ENCODE results near the gene ADIPOQ.
"Not testable (repeated sequence)": the region's sequence is repeated elsewhere in the genome, so short reads cannot be mapped to it uniquely, and the experiment has no call there.

The ADIPOQ gene

DNA sequence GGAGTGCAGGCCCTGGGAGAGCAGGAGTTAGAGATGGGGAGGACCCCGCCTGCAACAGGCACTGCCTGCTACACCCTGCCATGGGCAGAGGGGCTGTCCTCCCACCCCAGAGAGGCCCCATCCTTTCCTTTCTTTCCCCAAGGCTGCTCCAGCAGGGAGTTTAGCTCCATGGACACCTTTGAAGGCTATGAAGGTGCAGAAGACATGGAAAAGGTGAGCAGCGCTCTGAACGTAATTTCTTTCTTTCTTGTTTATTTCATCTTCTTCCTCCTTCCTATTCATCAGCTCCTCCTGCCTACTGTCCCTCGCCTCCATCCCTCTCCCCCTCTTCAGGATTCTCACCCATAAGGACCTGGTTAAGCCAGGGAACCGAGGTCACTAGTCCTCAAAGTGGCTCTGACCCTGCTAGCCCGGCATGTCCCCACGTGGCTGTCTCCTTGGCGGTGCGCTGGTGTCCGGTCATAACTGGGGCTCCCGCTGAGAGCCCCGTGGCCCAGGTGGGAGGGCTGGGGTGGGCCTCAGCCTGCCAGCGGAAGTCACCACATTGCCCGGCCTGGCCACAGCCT lies 16.0 kb upstream of the ADIPOQ start:
- DNase-seq (ENCODE audit: low spot score) = no peak

DNA sequence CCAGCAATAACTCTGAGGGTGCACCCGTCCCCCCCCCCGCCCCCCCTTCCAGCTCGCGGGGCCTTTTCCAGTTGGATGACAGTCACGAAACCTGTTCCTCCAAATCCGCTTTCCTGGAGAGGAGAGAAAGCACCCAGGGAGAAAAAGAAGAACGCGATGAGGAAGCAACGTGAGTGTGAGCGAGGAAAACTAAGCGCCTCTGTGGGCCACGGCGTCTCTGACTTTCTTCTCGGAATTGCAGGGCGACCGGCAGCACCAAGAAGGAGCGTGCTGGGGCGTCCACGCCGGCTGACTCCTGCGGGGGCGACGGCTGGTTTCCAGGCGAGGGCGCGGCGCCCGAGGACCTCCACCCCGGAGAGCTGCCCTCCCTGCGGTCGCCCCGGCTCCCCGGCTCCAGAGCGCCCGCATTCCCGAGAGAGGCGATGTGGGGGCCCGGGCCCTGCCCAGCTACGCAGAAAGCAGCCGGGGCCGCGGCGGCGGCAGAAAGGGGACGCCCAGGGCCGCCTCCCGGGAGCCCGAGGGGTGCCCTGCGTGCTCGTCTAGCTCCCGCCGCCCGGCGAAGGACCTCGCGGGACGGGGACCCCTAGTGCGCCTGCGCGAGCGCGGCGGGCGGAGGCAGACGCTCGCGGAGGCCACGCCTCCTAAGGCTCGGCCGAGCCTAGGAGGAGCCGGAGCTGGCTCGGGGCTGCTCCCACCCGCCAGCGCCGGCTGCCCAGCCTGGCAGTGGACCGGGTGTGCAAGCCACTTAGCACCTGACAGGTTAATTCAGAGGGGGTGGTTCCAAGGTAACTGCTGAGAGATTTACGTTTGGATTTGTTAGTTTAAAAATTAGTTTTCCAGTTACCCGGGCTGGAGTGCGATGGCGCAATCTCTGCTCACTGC lies 15.3 kb upstream of the ADIPOQ start:
- peak; percentile 89 for DNase-seq (ENCODE audit: low spot score)

DNA sequence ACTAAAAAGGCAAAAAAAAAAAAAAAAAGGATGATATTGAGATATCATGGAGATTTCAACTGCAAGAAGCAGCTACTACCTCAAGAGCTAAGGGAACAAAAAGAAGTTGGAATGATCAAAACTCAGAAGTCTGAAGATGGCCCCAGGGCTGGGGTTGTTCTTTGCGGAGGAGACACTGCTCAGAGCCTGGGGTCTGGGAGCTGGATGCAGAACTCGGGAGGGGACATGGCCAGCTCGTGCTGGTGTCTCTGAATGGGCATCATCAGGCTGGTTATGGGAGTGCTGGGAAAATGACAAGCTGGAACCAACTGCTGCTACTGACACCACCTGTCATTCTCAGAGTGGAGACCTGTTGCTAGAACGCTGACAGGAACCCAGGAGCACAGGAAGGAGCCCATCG lies 14.2 kb upstream of the ADIPOQ start:
- DNase-seq (ENCODE audit: low spot score) = no peak

DNA sequence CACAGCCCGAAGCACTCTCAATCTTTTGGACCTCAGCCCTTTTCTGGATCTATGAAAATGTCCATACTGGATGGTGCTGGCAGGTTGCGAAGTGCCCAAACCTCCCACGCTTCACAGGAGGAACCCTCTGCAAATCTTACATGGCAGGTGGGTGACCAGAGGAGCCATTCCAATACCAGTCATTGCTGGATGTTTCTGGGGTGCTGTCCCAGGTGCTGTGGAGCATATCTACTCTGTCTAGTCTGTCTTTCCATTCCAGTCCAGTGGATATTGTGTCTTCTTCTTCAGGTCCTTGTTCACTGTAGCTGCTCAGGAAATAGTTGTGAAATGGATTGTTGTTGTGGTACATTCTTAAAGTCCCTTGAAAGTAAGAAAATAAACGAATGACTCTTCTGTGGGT lies 10.7 kb upstream of the ADIPOQ start:
- DNase-seq (ENCODE audit: low spot score) = no peak

DNA sequence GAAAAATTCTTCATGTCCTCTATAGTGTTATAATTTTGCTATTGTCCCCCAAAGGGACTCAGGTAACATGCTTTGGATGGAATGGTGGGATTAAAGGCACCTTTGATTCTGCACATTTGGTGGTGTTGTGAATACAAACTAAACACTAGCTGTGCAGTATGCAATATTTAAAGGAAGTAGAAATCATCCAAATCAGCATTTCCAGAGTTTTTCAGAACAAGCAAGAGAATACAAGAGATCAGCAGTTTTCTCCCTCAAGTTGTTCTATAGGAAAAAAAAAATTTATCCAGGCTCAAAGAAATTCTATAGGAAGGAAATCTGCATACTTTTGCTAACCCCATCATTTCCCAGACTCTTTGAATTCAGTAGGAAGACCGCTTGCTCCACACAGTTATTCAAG lies 10.2 kb upstream of the ADIPOQ start:
- no peak for DNase-seq (ENCODE audit: low spot score)

DNA sequence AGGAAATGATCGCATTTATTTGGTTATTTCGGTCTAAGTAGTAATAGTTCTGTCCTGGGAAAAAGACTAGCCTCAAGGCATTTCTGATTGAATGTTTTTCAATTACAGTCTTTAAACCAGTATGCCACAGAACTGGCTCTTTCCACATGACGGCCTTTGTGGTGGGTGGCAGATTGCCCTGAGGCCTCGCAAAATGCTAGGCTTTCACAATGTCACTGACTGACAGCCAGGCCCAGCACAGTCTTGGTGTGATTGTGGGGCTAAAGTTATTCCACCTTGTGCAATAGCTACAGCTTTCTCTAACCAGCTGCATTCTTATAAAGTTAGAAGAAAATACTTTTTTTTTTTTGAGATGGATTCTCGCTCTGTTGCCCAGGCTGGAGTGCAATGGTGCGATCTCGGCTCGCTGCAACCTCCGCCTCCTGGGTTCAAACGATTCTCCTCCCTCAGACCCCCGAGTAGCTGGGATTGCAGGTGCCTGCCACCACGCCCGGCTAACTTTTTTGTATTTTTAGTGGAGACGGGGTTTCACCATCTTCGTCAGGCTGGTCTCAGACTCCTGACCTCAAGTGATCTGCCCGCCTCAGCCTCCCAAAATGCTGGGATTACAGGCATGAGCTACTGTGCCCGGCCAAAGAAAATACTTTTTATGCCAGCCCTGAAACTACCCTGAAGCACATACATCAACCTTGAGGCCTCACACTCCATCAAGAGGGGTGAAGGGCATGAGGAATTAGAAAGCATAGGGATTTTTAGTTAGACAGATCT lies 2.5 kb upstream of the ADIPOQ start:
- no peak for DNase-seq (ENCODE audit: low spot score)

DNA sequence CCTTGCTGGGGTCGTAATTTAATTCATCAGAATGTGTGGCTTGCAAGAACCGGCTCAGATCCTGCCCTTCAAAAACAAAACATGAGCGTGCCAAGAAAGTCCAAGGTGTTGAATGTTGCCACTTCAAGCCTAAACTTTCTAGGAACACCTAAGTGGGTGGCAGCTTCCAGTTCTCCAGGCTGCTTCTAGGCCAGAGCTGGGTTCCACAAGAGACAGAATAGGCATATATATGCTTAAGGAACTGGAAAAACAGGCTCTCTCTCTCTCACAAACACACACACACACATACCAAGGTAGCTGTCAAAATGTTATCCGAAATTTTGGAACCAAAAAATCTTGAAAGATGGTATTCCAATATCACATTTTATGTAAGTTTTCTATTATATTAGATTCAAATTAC lies 890 bp upstream of the ADIPOQ start:
- DNase-seq (ENCODE audit: low spot score) = no peak

DNA sequence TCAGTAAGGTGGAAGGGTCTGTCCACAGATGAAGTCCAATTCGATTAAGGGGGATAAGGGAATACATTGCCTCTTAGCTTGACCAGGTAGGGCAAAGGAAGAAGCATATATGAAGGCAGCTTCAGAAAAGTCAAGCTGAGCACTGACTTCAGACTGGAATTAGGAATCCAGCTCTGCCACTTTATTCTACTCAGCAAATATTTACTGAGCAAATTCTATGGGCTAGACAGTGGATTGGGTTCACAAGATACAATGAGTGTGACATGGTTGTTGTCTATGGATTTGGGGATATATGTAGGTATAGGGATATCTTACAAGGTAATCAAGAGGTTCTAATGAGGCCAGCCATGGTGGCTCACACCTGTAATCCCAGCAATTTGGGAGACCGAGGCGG lies 526 bp downstream of the ADIPOQ start:
- DNase-seq (ENCODE audit: low spot score) = no peak

DNA sequence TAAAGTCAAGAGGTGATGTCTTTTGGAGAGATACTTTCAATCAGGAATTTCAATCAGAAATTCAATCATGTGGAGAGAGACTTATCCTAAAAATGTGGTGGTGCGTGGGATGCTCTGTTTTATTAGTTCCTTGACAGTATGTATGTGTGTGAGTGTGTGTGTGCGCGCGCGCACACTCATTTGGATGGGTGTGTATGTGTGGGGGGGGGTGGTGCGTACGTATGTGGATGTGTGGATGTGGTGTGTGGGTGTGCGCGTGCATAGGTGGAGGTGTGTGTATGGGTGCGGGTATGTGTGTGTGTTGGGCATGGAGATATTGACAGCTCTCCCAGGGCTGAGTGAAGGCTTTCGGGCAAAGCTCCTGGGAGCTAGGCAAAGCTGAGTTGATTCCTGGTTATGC lies 2.4 kb downstream of the ADIPOQ start:
- no peak for DNase-seq (ENCODE audit: low spot score)

DNA sequence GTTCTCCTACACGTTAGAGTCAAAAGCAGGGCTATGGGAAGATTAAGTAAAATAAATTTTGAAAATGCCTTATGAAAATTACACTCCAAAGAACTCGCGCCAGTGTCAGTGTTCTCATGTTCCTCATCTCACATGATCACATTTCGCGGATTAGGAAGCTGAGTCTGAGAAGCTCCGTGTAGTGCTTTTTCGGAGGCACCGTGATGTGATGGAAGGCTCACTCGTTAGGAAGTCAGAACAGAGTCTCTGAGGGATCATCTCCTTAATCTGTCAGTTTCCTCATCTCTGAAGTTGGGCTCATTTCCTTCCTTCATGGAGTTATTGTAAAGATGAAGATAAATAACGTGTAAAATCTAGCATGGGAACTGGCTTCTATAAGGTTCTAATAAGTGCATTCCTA lies 3.2 kb downstream of the ADIPOQ start:
- DNase-seq (ENCODE audit: low spot score) = no peak

DNA sequence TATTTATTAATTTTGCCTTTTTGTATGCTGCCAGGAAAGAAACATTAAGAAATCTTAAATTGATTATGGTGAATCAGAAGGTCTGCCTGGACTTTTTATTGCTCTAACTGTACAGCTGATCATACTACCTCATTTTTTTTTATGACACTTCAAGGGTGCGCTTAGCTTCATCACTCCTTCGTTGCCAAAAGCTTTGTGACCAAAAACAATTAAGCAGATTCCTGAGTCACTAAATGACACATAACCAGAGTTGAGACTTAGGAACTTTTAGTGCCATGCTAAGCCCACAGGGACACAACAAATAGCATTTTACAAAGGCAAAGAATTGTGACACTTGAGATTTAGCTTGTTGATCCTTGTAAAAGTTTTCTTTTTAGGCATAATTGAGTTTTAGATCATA lies 4.9 kb downstream of the ADIPOQ start:
- DNase-seq (ENCODE audit: low spot score) = no peak

DNA sequence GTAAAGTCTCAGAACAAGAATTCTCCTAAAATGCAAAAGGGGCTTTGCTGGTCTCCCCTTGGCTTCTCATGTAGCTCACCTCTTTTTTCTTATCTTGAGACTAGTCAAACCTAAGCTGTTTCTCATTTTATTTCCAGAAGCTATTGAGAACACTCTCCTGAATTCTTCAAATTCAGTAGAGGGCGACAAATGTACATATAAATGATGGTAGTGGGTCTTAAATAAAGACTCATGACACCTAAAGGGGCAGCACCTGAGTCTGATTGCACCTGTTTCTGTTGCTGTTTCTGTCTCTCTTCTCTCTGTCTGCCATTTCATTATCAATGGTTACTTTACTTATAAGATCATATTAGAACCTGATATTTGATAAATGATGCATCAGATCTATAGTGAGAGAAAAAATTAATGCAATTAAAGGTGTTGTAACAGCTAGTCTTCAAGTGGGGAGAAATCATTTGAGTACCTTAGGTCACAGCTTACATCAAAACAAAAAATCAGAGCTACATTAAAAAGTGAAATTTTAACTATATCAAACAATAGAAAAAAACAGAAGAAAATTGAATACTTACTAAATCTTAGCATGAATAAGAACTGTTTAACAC lies 7.0 kb downstream of the ADIPOQ start:
- DNase-seq (ENCODE audit: low spot score) = peak; percentile 73

DNA sequence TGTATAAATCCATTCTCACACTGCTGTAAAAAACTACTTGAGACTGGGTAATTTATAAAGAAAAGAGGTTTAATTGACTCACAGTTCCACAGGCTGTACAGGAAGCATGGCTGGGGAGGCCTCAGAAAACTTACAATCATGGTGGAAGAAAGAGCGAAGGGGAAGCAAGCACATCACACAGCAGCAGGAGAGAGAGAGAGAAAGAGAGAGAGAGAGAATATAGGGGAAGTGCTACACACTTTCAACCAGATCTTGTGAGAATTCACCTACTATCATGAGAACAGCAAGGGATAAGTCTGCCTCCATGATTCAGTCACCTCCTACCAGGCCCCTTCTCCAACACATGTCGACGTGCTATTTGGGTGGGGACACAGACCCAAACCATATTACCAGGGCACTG lies 9.3 kb downstream of the ADIPOQ start:
- DNase-seq (ENCODE audit: low spot score) = not testable (repeated sequence)

DNA sequence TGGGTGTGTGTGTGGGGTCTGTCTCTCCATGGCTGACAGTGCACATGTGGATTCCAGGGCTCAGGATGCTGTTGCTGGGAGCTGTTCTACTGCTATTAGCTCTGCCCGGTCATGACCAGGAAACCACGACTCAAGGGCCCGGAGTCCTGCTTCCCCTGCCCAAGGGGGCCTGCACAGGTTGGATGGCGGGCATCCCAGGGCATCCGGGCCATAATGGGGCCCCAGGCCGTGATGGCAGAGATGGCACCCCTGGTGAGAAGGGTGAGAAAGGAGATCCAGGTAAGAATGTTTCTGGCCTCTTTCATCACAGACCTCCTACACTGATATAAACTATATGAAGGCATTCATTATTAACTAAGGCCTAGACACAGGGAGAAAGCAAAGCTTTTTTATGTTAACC lies 10.5 kb downstream of the ADIPOQ start:
- no peak for DNase-seq (ENCODE audit: low spot score)

DNA sequence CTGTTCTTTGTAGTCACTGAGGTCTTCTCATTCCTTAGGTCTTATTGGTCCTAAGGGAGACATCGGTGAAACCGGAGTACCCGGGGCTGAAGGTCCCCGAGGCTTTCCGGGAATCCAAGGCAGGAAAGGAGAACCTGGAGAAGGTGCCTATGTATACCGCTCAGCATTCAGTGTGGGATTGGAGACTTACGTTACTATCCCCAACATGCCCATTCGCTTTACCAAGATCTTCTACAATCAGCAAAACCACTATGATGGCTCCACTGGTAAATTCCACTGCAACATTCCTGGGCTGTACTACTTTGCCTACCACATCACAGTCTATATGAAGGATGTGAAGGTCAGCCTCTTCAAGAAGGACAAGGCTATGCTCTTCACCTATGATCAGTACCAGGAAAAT lies 11.6 kb downstream of the ADIPOQ start:
- DNase-seq (ENCODE audit: low spot score) = no peak

DNA sequence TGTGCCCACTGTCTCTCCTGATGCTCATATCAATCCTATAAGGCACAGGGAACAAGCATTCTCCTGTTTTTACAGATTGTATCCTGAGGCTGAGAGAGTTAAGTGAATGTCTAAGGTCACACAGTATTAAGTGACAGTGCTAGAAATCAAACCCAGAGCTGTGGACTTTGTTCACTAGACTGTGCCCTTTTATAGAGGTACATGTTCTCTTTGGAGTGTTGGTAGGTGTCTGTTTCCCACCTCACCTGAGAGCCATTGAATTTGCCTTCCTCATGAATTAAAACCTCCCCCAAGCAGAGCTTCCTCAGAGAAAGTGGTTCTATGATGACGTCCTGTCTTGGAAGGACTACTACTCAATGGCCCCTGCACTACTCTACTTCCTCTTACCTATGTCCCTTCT lies 12.4 kb downstream of the ADIPOQ start:
- DNase-seq (ENCODE audit: low spot score) = no peak

DNA sequence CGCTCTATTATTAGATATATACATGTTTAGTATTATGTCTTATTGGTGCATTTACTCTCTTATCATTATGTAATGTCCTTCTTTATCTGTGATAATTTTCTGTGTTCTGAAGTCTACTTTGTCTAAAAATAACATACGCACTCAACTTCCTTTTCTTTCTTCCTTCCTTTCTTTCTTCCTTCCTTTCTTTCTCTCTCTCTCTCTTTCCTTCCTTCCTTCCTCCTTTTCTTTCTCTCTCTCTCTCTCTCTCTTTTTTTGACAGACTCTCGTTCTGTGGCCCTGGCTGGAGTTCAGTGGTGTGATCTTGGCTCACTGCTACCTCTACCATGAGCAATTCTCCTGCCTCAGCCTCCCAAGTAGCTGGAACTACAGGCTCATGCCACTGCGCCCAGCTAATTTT lies 15.2 kb downstream of the ADIPOQ start:
- DNase-seq (ENCODE audit: low spot score) = no peak

DNA sequence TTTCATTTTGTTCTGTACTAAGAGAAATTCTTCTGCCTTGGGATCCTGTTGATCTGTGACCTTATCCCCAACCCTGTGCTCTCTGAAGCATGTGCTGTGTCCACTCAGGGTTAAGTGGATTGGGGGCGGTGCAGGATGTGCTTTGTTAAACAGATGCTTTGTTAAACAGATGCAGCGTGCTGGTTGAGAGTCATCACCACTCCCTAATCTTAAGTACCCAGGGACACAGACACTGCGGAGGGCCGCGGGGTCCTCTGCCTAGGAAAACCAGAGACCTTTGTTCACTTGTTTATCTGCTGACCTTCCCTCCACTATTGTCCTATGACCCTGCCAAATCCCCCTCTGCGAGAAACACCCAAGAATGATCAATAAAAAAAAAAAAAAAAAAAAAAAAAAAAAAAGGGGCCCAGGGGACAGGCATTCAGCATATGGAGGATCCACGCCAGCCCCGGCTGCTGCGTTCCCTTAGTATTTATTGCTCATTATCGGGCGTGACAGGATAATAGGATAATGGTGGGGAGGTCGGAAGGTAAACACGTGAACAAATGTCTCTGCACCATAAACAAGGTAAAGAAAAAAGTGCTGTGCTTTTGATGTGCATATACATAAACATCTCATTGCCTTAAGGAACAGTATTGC lies 22.8 kb downstream of the ADIPOQ start:
- DNase-seq (ENCODE audit: low spot score) = not testable (repeated sequence)

DNA sequence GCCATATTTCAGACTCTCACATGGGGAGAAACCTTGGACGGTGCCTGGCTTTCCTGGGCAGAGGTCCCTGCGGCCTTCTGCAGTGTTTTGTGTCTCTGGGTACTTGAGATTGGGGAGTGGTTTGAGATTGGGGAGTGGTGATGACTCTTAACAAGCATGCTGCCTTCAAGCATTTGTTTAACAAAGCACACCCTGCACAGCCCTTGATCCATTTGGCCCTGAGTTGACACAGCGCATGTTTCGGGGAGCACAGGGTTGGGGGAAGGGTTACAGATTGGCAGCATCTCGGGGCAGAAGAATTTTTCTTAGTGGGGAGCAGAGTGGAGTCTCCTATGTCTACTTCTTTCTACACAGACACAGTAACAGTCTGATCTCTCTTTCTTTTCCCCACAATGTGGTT lies 23.6 kb downstream of the ADIPOQ start:
- not testable (repeated sequence) for DNase-seq (ENCODE audit: low spot score)

DNA sequence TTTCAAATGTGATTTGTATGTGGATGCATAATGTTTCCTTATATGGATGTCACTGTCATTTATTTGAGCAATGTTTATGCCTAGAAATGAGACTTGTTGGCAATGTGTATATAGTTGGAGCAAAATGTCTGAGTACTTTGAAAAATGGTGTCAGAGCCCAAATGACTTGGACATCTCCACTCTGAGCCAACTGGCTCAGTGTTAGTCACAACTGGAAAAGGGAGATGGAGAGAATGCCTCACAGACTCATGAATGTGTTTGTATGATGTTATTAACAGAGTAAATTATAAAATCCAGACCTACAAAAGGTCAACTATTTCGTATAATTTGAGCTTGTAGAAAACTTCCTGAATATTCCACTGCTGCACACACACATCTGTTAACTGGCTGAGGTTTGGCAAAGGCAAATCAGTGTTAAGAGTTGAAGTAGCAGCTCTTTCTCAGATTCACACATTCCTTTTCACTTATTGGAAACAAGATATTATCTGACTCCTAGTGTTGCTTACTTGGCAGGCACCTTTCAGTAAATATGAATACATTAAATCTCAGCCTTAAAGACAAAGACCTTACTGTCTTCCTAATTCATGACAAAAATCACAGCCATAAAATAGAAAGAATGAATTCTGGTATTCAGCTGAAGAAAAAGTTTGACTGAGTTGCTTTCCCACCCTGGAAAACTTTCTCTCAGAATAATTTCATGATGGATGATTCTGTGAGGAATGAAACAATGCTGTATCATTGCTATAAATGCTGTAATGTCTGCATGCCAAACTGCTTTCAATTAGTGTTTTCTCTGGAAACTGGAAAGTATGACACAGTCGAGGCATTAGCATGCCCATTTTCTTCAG lies 27.0 kb downstream of the ADIPOQ start:
- DNase-seq (ENCODE audit: low spot score) = no peak
